Parathyroid adenoma (tissue), 2 donors: Measurements from ENCODE around the gene NPAS2.

Experiments used
- H2AFZ ChIP-seq: fragments of 300-600 bp; sonication (generic); one replicate; pipeline ENCODE4 v1.7.0; 2017; ENCODE audit warnings: antibody characterized with exemption, mild to moderate bottlenecking
- H3K27ac ChIP-seq: fragments of 300-600 bp; sonication (generic); one replicate; pipeline ENCODE4 v1.7.0; 2017
- H3K27me3 ChIP-seq: fragments of 300-600 bp; sonication (generic); one replicate; pipeline ENCODE4 v1.7.0; 2017; ENCODE audit warnings: low read length; ENCODE audit not compliant: control insufficient read depth, insufficient read depth
- H3K36me3 ChIP-seq: fragments of 300-600 bp; sonication (generic); one replicate; pipeline ENCODE4 v1.7.0; 2017; ENCODE audit warnings: low read length; ENCODE audit not compliant: control insufficient read depth, insufficient read depth
- H3K4me1 ChIP-seq: fragments of 300-600 bp; sonication (generic); one replicate; pipeline ENCODE4 v1.7.0; 2017; ENCODE audit warnings: control low read depth
- H3K4me2 ChIP-seq: fragments of 300-600 bp; sonication (generic); one replicate; pipeline ENCODE4 v1.7.0; 2017; ENCODE audit warnings: low read length
- H3K4me3 ChIP-seq: fragments of 300-600 bp; sonication (generic); one replicate; pipeline ENCODE4 v1.7.0; 2017; ENCODE audit warnings: low read depth, low read length
- H3K79me2 ChIP-seq: fragments of 300-600 bp; sonication (generic); one replicate; pipeline ENCODE4 v1.7.0; 2017; ENCODE audit warnings: control low read depth
- H3K9ac ChIP-seq: fragments of 300-600 bp; sonication (generic); one replicate; pipeline ENCODE4 v1.7.0; 2017; ENCODE audit warnings: mild to moderate bottlenecking
- H3K9me3 ChIP-seq: fragments of 300-600 bp; sonication (generic); one replicate; pipeline ENCODE4 v1.7.0; 2017; ENCODE audit warnings: low read length; ENCODE audit not compliant: control insufficient read depth
- CTCF ChIP-seq: fragments of 300-600 bp; sonication (generic); IDR thresholded peaks from one replicate; pipeline ENCODE4 v1.7.0; 2017; ENCODE audit warnings: antibody characterized with exemption, mild to moderate bottlenecking
- donor health status: primary hyperparathyroidism.

The NPAS2 gene

GRCh38 chr2:100972452-100972851 lies 152.5 kb downstream of the NPAS2 start:
- H3K36me3 ChIP-seq = no peaks in the 10 kb centered on the region
- no peak overlapping the region for H3K4me2 ChIP-seq
- H3K4me1 ChIP-seq = no peaks in the 10 kb centered on the region

GRCh38 chr2:100974712-100975520 lies 155.0 kb downstream of the NPAS2 start:
- no peaks in the 10 kb centered on the region for H3K36me3 ChIP-seq

More at GRCh38 chr2:100972452-100972851, 152.5 kb downstream of the NPAS2 start:
- H3K79me2 ChIP-seq = no peaks in the 10 kb centered on the region
- H3K27ac ChIP-seq = no peak overlapping the region
- H3K27me3 ChIP-seq = no peaks in the 10 kb centered on the region
- no peak overlapping the region for H3K9ac ChIP-seq
- no peak overlapping the region for H2AFZ ChIP-seq
- no peaks in the 10 kb centered on the region for H3K9me3 ChIP-seq
- H3K4me3 ChIP-seq = no peak overlapping the region
- TF ChIP-seq CTCF = no peak

GRCh38 chr2:100975521-100975785 lies 155.5 kb downstream of the NPAS2 start:
- H3K9me3 ChIP-seq = no peaks in the 10 kb centered on the region
- H3K9ac ChIP-seq = no peak overlapping the region
- no peak for TF ChIP-seq CTCF
- H3K79me2 ChIP-seq = no peaks in the 10 kb centered on the region
- no peak overlapping the region for H3K4me3 ChIP-seq
- no peaks in the 10 kb centered on the region for H3K36me3 ChIP-seq
- no peak overlapping the region for H3K4me2 ChIP-seq
- no peaks in the 10 kb centered on the region for H3K4me1 ChIP-seq
- H3K27ac ChIP-seq = no peak overlapping the region
- no peak overlapping the region for H2AFZ ChIP-seq
- no peaks in the 10 kb centered on the region for H3K27me3 ChIP-seq

More at GRCh38 chr2:100974712-100975520, 155.0 kb downstream of the NPAS2 start:
- Histone ChIP-seq H3K9ac (no peak overlapping the region), H3K4me1 (no peaks in the 10 kb centered on the region), H3K27ac (no peak overlapping the region), H3K27me3 (no peaks in the 10 kb centered on the region), H3K79me2 (no peaks in the 10 kb centered on the region), H2AFZ (no peak overlapping the region), H3K4me3 (no peak overlapping the region), H3K9me3 (no peaks in the 10 kb centered on the region), H3K4me2 (no peak overlapping the region)
- no peak for TF ChIP-seq CTCF

GRCh38 chr2:100976061-100976460 lies 156.1 kb downstream of the NPAS2 start:
- H3K79me2 ChIP-seq = no peaks in the 10 kb centered on the region
- no peaks in the 10 kb centered on the region for H3K27me3 ChIP-seq
- no peak overlapping the region for H3K4me3 ChIP-seq
- no peak for TF ChIP-seq CTCF
- H3K4me1 ChIP-seq = no peaks in the 10 kb centered on the region
- no peaks in the 10 kb centered on the region for H3K9me3 ChIP-seq
- no peak overlapping the region for H3K4me2 ChIP-seq
- H2AFZ ChIP-seq = no peak overlapping the region
- H3K9ac ChIP-seq = no peak overlapping the region
- no peaks in the 10 kb centered on the region for H3K36me3 ChIP-seq
- H3K27ac ChIP-seq = no peak overlapping the region
